ENCODE results near the gene MX2.

DNA sequence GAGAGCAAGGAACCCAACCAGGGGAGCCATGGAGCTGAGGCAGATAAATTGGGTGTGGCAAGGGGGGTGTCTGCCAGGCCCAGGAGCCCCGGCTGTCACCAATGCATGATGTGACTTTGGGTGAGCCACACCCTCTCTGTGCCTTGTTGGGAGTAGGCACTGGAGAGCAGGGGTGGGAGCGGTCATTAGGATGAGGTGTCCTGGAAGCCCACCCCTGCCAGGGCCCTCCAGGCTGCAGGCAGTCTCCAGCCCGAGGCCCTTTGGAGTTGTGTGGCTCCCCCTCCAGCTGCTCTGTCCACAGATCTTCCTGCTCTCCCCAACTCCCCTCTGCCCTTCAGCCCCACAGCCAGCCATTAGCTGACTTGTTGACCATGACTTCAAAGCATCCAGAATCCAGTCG is 11.4 kb downstream of the MX2 start:
- TF ChIP-seq, protein P1, sequence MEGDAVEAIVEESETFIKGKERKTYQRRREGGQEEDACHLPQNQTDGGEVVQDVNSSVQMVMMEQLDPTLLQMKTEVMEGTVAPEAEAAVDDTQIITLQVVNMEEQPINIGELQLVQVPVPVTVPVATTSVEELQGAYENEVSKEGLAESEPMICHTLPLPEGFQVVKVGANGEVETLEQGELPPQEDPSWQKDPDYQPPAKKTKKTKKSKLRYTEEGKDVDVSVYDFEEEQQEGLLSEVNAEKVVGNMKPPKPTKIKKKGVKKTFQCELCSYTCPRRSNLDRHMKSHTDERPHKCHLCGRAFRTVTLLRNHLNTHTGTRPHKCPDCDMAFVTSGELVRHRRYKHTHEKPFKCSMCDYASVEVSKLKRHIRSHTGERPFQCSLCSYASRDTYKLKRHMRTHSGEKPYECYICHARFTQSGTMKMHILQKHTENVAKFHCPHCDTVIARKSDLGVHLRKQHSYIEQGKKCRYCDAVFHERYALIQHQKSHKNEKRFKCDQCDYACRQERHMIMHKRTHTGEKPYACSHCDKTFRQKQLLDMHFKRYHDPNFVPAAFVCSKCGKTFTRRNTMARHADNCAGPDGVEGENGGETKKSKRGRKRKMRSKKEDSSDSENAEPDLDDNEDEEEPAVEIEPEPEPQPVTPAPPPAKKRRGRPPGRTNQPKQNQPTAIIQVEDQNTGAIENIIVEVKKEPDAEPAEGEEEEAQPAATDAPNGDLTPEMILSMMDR (IDR thresholded peaks at IDR 0.05; ENCODE audit: low read depth, low read length) = no peak
- TF ChIP-seq POLR2A (IDR thresholded peaks at IDR 0.05; ENCODE audit: extremely low read depth, insufficient read length) = no peak
